NCI-H748 (cell line): ENCODE measurements around the gene AOAH.

Source experiments
- DNase-seq: peaks from one replicate; lab custom pipeline; 2025; ENCODE audit not compliant: unreplicated experiment; lab: John Stamatoyannopoulos, UW

The AOAH gene

DNA sequence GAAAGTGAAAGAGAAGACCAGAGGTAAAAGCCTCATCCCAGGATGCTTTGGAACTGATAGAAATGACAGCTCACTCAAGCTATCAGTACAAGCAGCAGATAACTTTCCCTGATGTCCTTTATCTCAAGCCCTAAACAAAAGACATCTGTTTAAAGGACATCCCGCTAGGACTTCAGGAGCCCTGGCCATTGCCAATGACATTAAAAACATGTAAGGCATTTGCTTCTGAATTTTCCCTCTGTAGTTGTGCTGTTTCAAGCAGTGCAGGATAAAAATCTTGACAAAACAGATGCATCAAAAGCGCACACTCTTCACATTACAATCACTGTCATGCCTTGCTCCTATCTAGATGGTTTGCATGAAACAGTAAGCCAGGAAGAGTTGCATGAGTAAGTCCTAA lies 159.8 kb downstream of the AOAH start:
- no peak for DNase-seq

DNA sequence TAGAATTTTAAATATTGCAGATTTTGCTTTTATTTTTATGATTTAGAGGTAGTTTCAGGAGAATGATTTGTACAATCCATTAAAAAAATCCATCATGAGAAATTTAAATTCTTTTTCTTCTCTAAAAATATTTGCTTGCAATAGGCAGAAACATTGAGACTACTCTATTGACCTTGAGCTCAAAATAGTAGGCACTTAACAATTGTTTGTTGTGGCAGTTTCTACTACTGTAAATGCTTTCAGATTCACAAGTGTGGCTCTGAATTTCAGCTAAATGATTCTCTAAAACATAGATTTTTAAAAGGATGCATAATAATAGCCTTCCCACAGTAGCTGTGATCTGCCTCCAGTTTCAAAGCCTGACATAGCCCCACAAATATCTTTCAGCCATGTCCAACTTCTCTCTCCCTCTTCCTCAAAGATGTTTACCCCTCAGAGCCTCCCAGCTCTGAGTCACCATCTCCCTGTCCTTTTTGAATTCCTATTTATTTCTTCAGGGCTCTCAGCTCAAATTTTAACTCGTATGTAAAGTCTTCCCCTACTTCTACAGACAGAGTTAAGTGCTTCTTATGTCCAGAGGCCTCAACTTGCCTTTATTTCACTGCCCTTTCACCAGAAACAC lies 160.5 kb downstream of the AOAH start:
- no peak for DNase-seq

DNA sequence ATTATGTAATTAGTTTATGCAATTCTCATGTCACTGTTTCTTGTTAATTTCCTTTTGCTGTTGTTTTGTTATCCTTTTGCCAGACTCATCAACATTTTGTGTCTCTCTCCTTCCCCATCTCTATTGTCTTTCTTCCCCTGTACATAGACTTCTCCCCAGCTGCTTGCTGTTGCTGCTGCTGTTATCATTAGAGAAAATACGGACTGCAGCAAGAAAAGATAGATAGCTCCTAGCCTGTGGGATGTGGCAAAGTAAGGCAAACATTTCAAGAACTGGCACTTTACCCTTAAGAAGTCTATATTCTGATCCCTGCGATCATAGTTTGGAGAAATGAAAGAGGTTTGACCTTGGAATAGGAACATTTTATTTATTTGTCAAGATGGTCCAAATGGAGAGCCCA lies 162.2 kb downstream of the AOAH start:
- no peak for DNase-seq

DNA sequence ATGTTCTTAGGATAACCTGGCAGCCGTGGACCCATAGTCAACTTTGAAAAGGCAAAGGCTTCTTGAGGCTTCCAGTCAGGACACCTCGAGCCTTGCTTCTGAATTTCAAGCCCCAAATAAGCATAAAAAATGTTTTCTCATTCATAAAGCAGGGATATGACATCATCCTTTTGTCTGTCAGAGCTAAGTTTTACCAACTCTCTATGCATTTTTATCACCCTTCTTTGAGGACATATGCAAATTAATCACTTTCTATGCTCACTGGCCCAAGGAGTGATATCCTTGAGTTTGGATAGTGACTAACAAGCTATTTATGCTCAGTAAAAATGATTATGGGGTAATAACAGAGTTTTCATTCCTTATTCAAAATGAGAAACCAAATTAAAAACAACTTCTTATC lies 175.3 kb downstream of the AOAH start:
- no peak for DNase-seq

- DNase-seq = no peak
Observed at GRCh38 chr7:36547416-36547815, 176.9 kb downstream of the AOAH start.

- DNase-seq = no peak
Observed at GRCh38 chr7:36546331-36546730, 178.0 kb downstream of the AOAH start.

DNA sequence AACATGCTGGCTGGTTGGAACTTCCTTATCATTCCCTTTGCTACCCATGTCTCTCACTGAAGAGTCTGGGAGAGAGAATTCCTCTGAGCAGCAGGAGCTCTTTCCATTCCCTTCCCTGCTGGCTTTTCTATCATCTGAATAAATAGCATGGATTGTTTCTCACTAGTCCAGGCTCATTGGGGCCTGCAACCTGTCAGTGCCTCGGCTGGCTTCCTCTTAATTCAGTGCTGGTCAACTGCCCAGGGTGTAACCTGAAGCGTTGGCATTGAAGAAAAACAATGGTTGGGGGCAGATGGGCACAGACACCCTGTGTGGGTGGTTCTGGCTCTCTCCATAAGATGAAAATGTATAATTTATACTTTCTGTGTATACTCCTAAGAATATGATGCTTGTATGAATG lies 179.0 kb downstream of the AOAH start:
- peak; percentile 14 for DNase-seq

DNA sequence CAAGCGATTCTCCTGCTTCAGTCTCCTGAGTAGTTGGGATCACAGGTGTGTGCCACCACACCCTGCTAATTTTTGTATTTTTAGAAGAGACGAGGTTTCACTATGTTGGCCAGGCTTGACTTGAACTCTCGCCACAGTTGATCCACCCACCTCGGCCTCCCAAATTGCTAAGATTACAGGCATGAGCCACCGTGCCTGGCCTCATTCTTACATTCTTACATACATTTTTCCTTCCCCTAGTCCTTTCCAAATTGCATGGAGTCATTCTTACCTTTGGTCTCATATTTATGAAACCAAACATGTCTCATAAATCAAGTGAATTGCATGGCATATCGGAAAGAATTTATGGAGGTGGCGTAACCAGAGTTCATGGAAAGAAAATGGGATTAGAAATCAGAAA lies 186.2 kb downstream of the AOAH start:
- no peak for DNase-seq

DNA sequence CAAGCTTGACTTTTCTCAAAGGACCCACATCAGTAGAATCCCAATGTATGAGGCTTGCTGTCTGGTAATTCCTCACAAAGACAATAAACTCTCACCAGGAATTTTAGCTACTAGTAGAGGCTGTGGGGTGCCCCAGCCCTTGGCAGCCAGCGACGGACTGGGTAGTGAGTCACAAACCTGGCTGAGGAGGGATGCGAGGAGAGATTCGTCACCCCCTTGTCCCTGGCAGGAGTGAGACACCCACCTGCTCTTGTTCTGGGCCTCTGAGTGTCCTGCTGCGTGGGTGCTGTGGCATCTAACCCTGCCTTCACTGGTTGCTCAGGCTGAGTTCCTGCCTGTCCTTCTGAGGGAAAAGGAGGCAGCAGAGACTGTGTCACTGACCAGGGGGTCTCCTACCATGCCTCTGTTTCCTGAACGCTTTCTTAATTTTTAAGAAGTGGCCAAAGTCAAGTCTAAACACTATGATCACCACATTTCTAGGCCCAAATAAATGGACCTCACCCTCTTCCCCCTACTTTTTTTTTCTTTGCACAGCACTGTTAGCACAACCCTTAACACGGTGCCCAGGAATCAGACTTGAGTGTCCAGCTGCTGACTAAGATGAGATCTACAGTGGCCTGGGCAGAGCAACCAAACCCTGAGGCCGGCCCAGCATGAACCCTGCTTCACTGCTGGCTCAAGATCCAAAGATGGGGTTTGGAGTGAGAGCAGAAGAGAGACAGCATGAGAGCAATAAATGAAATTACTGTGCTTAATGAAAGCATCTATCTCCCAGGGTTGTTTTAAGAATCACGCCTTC lies 188.2 kb downstream of the AOAH start:
- no peak for DNase-seq

DNA sequence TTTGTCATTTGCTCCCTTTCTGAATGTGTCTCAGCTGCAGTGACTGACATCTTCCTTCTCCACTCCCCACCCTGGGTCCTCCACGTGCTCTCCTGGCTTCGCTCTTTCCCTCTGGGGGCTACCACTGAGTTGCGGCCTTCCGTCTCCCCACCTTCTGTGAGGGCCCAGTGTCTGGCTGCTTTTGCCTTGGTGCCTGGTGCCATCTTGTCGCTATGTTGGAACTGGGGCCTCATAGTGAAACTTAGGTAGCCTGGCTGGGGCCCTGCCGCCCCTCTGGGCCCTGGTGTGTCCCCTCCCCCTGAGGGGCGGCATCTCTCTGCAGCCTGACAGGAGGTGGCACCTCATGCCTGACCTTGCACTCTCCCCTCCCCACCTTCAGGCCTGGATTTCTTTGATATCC lies 190.6 kb downstream of the AOAH start:
- DNase-seq = no peak

- DNase-seq = no peak
Observed at GRCh38 chr7:36532981-36533499, 191.3 kb downstream of the AOAH start.

DNA sequence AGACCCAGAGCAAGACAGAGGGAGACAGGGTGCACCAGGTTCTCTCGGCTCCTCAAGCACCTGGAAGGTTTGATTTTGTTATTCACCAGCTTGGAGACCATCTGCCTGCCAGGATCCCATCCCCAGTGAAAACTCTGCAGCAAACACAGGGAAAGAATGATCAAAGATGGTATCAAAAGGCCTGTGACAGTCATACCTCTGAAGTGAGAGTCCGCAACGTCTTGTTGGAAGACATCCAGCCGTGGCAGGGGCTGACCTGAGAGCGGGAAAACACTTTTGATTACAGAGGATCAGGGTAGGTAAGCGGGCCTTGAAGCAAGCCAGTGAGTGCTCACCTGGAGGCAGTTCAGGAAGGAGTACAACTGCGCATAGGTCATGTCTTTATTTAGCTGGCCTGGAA lies 192.3 kb downstream of the AOAH start:
- DNase-seq = no peak

DNA sequence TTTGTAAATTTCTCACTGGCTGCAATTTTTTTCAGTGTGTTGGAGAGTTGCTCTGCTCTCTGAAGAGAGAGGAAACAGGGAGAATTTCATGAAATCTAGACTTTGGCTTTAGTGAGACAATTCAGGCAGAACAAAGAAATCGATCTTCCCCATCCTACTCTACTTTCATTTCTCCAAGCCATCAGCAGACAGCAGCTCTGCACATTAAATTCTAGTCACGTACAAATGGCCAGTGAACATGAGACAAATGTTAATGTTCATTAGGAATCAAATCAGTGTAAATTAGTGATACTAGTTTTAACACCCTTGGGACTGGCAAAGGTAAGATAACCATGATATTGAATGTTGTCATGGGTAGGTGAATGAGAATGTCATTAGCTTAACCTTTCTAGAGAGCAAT lies 193.8 kb downstream of the AOAH start:
- no peak for DNase-seq

GRCh38 chr7:36527549-36527913 lies 196.8 kb downstream of the AOAH start:
- DNase-seq = no peak

DNA sequence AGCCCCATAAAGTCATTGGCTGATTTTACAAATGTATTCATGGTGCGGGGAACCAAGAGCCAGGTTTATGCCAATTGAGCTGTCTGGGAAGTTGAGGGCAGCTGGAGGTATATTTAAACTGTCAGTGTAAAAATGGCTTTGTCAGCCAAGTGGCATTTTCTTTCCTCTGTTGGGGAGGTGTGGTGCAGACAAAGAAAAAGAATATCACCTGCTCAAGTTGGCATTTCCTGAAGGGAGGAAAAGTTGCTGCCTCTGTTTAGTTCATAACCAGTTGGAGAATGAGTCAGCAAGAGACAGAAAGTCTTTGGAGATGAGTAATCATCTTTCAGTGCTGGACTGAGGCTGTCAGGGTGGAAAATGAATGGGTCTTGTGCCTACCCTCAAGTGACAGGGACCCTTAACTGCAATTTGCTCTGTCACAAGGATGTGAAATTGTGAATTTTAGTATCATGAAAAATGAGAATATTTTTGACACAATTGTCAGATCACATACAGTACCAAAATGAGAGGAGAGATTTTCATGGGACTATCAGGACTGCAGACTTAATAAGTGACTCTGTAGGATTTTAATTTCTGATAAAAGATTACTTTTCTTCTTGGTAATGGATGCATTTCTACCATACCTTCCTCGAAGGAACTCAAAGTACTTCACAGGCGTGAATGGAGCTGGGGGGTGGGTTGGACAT lies 197.3 kb downstream of the AOAH start:
- DNase-seq = no peak

- no peak for DNase-seq
Observed at GRCh38 chr7:36523371-36524101, 200.8 kb downstream of the AOAH start.

GRCh38 chr7:36522453-36523007 lies 201.8 kb downstream of the AOAH start:
- no peak for DNase-seq

GRCh38 chr7:36521911-36522310 lies 202.4 kb downstream of the AOAH start:
- no peak for DNase-seq

DNA sequence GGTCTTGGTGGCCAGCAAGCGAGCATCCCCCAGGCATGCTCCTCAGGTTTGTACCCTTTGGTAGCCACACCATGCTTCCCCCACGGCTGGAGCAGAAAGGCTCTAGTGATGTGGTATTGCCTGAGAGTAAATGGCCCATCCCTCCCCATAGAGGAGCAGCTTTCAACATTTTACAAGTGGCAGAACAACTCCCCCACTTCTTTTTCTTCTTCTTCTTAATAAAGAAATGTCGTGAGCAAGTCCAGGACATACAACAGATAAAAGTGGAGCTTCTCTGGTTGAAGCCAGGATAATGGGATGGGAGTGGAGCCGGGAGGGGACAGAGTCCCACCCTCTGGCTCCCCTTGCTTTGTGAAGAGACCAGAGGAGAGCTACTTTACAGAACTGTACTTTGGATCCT lies 203.2 kb downstream of the AOAH start:
- no peak for DNase-seq

GRCh38 chr7:36515847-36516246 lies 208.4 kb downstream of the AOAH start:
- no peak for DNase-seq
